Neural progenitor cell (in vitro differentiated cells): ENCODE data around the gene OSCP1. TPM values are rescaled to one million over a fixed set of nuclear protein-coding genes. Genes with fewer than 3 reads are reported as not detected.

Experiments
- DNase-seq: peaks from one replicate; pipeline ENCODE4 v3.0.0-alpha.2; 2016; ENCODE audit warnings: low spot score
- H2AFZ ChIP-seq: fragments of 200-600 bp; sonication (generic); replicated peaks from 2 replicates; pipeline ENCODE4 v1.6.1; 2016; ENCODE audit warnings: antibody characterized with exemption
- H3F3A ChIP-seq: fragments of 200-600 bp; sonication (generic); 2 replicates; pipeline ENCODE4 v1.6.1; 2016; ENCODE audit warnings: antibody characterized with exemption, low read depth
- H3K27ac ChIP-seq: fragments of 200-600 bp; sonication (generic); 2 replicates; pipeline ENCODE4 v1.5.1; 2016; ENCODE audit warnings: mild to moderate bottlenecking
- H3K27me3 ChIP-seq: fragments of 200-600 bp; sonication (generic); 2 replicates; pipeline ENCODE4 v1.6.1; 2016; ENCODE audit warnings: mild to moderate bottlenecking, moderate library complexity
- H3K36me3 ChIP-seq: fragments of 200-600 bp; sonication (generic); 2 replicates; pipeline ENCODE4 v1.5.1; 2016
- H3K4me1 ChIP-seq: fragments of 200-600 bp; sonication (generic); 2 replicates; pipeline ENCODE4 v1.6.1; 2016; ENCODE audit warnings: mixed run types
- H3K4me2 ChIP-seq: fragments of 200-600 bp; sonication (generic); 2 replicates; pipeline ENCODE4 v1.6.1; 2016
- H3K4me3 ChIP-seq: fragments of 200-600 bp; sonication (generic); 2 replicates; pipeline ENCODE4 v1.5.1; 2016
- H3K79me2 ChIP-seq: fragments of 200-600 bp; sonication (generic); 2 replicates; pipeline ENCODE4 v1.6.1; 2016; ENCODE audit warnings: low read depth
- H3K9ac ChIP-seq: fragments of 200-600 bp; sonication (generic); 2 replicates; pipeline ENCODE4 v1.6.1; 2016
- H3K9me3 ChIP-seq: fragments of 200-600 bp; sonication (generic); 2 replicates; pipeline ENCODE4 v1.5.1; 2016; ENCODE audit warnings: low read depth
- H4K20me1 ChIP-seq: fragments of 200-600 bp; sonication (generic); 2 replicates; pipeline ENCODE4 v1.6.1; 2016; ENCODE audit warnings: low read depth
- H3K27ac Mint-ChIP-seq: 3 replicates; pipeline ENCODE4 v1.8.0; 2021; ENCODE audit warnings: mixed read lengths
- H3K27me3 Mint-ChIP-seq: 2 replicates; pipeline ENCODE4 v1.8.0; 2022; ENCODE audit warnings: low read depth, mild to moderate bottlenecking, inconsistent platforms, moderate library complexity, mixed read lengths; ENCODE audit not compliant: insufficient read depth
- H3K36me3 Mint-ChIP-seq: 3 replicates; pipeline ENCODE4 v1.8.0; 2021; ENCODE audit warnings: mixed read lengths
- H3K4me1 Mint-ChIP-seq: 3 replicates; pipeline ENCODE4 v1.8.0; 2021; ENCODE audit warnings: mixed read lengths
- H3K4me3 Mint-ChIP-seq: 3 replicates; pipeline ENCODE4 v1.8.0; 2021; ENCODE audit warnings: mild to moderate bottlenecking, moderate library complexity, mixed read lengths
- H3K9me3 Mint-ChIP-seq: 3 replicates; pipeline ENCODE4 v1.8.0; 2020; ENCODE audit warnings: mixed read lengths
- CTCF ChIP-seq: fragments of 200-600 bp; sonication (generic); IDR thresholded peaks from 2 replicates; pipeline ENCODE4 v1.5.1; 2017; ENCODE audit warnings: antibody characterized with exemption, mild to moderate bottlenecking
- EZH2 ChIP-seq: fragments of 200-600 bp; sonication (generic); IDR thresholded peaks from 2 replicates; pipeline ENCODE4 v1.6.1; 2017; ENCODE audit warnings: antibody characterized with exemption, mild to moderate bottlenecking, moderate library complexity
- EZH2phosphoT487 ChIP-seq: fragments of 200-600 bp; sonication (generic); IDR thresholded peaks from 2 replicates; pipeline ENCODE4 v1.6.1; 2017; ENCODE audit warnings: antibody characterized with exemption
- total RNA-seq: library from RNA; depleted of rRNA; stranded (reverse); fragments of >200 nt; gene quantifications from 2 replicates; pipeline ENCODE4 v1.2.3, GENCODE V29; 2015; ENCODE audit warnings: low replicate concordance

OSCP1 gene
- total RNA-seq, 1 donor from 2014 or later, result 7.8 TPM

GRCh38 chr1:36446746-36447145 is 3.5 kb downstream of the OSCP1 start:
- no peak overlapping the region for H2AFZ ChIP-seq
- no peaks in the 10 kb centered on the region for H3K9me3 Mint-ChIP-seq
- H3K27ac Mint-ChIP-seq, result peak overlapping the region; percentile 90
- peaks cover 34% of the 10 kb centered on the region for H3K4me1 Mint-ChIP-seq
- TF ChIP-seq EZH2, result no peak
- no peak for TF ChIP-seq EZH2phosphoT487
- no peak for TF ChIP-seq CTCF
- no peak overlapping the region for H3K9ac ChIP-seq
- H3K36me3 ChIP-seq, result no peaks in the 10 kb centered on the region
- no peaks in the 10 kb centered on the region for H3K9me3 ChIP-seq
- no peaks in the 10 kb centered on the region for H3K27me3 Mint-ChIP-seq
- no peak overlapping the region for H3K4me3 ChIP-seq
- H3K4me2 ChIP-seq, result no peak overlapping the region
- no peaks in the 10 kb centered on the region for H3K79me2 ChIP-seq
- DNase-seq, result no peak
- no peaks in the 10 kb centered on the region for H3K27me3 ChIP-seq
- H3F3A ChIP-seq, result peaks cover 17% of the 10 kb centered on the region
- no peak overlapping the region for H3K27ac ChIP-seq
- no peaks in the 10 kb centered on the region for H4K20me1 ChIP-seq
- H3K4me3 Mint-ChIP-seq, result no peak overlapping the region
- peaks cover 8% of the 10 kb centered on the region for H3K4me1 ChIP-seq
- H3K36me3 Mint-ChIP-seq, result peaks cover 4% of the 10 kb centered on the region

GRCh38 chr1:36446271-36446670 is 4.0 kb downstream of the OSCP1 start:
- no peaks in the 10 kb centered on the region for H3K27me3 Mint-ChIP-seq
- no peaks in the 10 kb centered on the region for H3K9me3 Mint-ChIP-seq
- peaks cover 29% of the 10 kb centered on the region for H3K4me1 Mint-ChIP-seq
- H3K27ac Mint-ChIP-seq, result peak overlapping the region; percentile 60
- H3K9me3 ChIP-seq, result no peaks in the 10 kb centered on the region
- no peaks in the 10 kb centered on the region for H4K20me1 ChIP-seq
- no peak overlapping the region for H3K4me2 ChIP-seq
- H3F3A ChIP-seq, result peaks cover 17% of the 10 kb centered on the region
- no peaks in the 10 kb centered on the region for H3K79me2 ChIP-seq
- no peak overlapping the region for H3K9ac ChIP-seq
- no peak overlapping the region for H2AFZ ChIP-seq
- H3K4me3 ChIP-seq, result no peak overlapping the region
- H3K36me3 ChIP-seq, result no peaks in the 10 kb centered on the region
- TF ChIP-seq CTCF (peak; percentile 59), EZH2phosphoT487 (no peak)
- peaks cover 4% of the 10 kb centered on the region for H3K36me3 Mint-ChIP-seq
- H3K27ac ChIP-seq, result no peak overlapping the region
- H3K4me3 Mint-ChIP-seq, result no peak overlapping the region
- H3K27me3 ChIP-seq, result no peaks in the 10 kb centered on the region
- peaks cover 8% of the 10 kb centered on the region for H3K4me1 ChIP-seq
- peak; percentile 64 for DNase-seq

GRCh38 chr1:36443297-36443696 is 7.0 kb downstream of the OSCP1 start:
- Histone ChIP-seq H3K27ac (no peak overlapping the region), H3K4me3 (no peak overlapping the region), H3K9me3 (no peaks in the 10 kb centered on the region), H3K4me2 (no peak overlapping the region), H3K9ac (no peak overlapping the region), H2AFZ (no peak overlapping the region), H4K20me1 (no peaks in the 10 kb centered on the region), H3K27me3 (no peaks in the 10 kb centered on the region), H3K4me1 (peaks cover 8% of the 10 kb centered on the region), H3K79me2 (no peaks in the 10 kb centered on the region), H3K36me3 (no peaks in the 10 kb centered on the region), H3F3A (peaks cover 15% of the 10 kb centered on the region)
- H3K4me3 Mint-ChIP-seq, result no peak overlapping the region
- DNase-seq, result no peak
- H3K4me1 Mint-ChIP-seq, result peaks cover 23% of the 10 kb centered on the region
- H3K9me3 Mint-ChIP-seq, result no peaks in the 10 kb centered on the region
- H3K27ac Mint-ChIP-seq, result no peak overlapping the region
- TF ChIP-seq EZH2 (no peak), CTCF (no peak), EZH2phosphoT487 (no peak)
- H3K27me3 Mint-ChIP-seq, result no peaks in the 10 kb centered on the region
- peaks cover 6% of the 10 kb centered on the region for H3K36me3 Mint-ChIP-seq

- Mint-ChIP-seq H3K4me1 (peaks cover 21% of the 10 kb centered on the region), H3K27me3 (no peaks in the 10 kb centered on the region), H3K27ac (no peak overlapping the region), H3K4me3 (no peak overlapping the region), H3K9me3 (no peaks in the 10 kb centered on the region), H3K36me3 (peaks cover 6% of the 10 kb centered on the region)
- no peak overlapping the region for H2AFZ ChIP-seq
- TF ChIP-seq EZH2, result no peak
- no peak for TF ChIP-seq CTCF
- no peak for TF ChIP-seq EZH2phosphoT487
- no peak overlapping the region for H3K4me2 ChIP-seq
- H3K36me3 ChIP-seq, result no peaks in the 10 kb centered on the region
- H3K27ac ChIP-seq, result no peak overlapping the region
- H3K9me3 ChIP-seq, result no peaks in the 10 kb centered on the region
- H3K4me3 ChIP-seq, result no peak overlapping the region
- peaks cover 15% of the 10 kb centered on the region for H3F3A ChIP-seq
- DNase-seq, result no peak
- H4K20me1 ChIP-seq, result no peaks in the 10 kb centered on the region
- no peaks in the 10 kb centered on the region for H3K27me3 ChIP-seq
- H3K4me1 ChIP-seq, result peaks cover 8% of the 10 kb centered on the region
- no peak overlapping the region for H3K9ac ChIP-seq
- H3K79me2 ChIP-seq, result no peaks in the 10 kb centered on the region
These were observed 7.9 kb downstream of the OSCP1 start for GRCh38 chr1:36442337-36442736.
